HG03575 (cell line): ENCODE results near the gene IL17C.
"Not testable (repeated sequence)": the region's sequence is repeated elsewhere in the genome, so short reads cannot be mapped to it uniquely, and the experiment has no call there.

ENCODE experiments used
- ATAC-seq: cut with Tn5 transposase; IDR thresholded peaks from one replicate; pipeline ENCODE4 v1.9.1; 2021; ENCODE audit not compliant: unreplicated experiment, insufficient number of reproducible peaks, low FRiP score; ENCODE audit errors: extremely low read depth

Gene IL17C

GRCh38 chr16:88606148-88606757 is 32.1 kb upstream of the IL17C start:
- ATAC-seq = no peak

GRCh38 chr16:88608076-88608475 is 30.3 kb upstream of the IL17C start:
- no peak for ATAC-seq

- not testable (repeated sequence) for ATAC-seq
These were observed 28.9 kb upstream of the IL17C start for GRCh38 chr16:88609426-88609825.

GRCh38 chr16:88610080-88610479 is 28.3 kb upstream of the IL17C start:
- no peak for ATAC-seq

- ATAC-seq = no peak
These were observed 27.2 kb upstream of the IL17C start for GRCh38 chr16:88610909-88611812.

GRCh38 chr16:88613293-88613692 is 25.1 kb upstream of the IL17C start:
- ATAC-seq = no peak

- no peak for ATAC-seq
These were observed 24.2 kb upstream of the IL17C start for GRCh38 chr16:88613911-88614817.

GRCh38 chr16:88614818-88615580 is 23.4 kb upstream of the IL17C start:
- ATAC-seq = no peak

- ATAC-seq = no peak
These were observed 22.1 kb upstream of the IL17C start for GRCh38 chr16:88616320-88616719.

- ATAC-seq = no peak
These were observed 21.6 kb upstream of the IL17C start for GRCh38 chr16:88616736-88617135.

GRCh38 chr16:88617268-88618031 is 20.9 kb upstream of the IL17C start:
- no peak for ATAC-seq

- no peak for ATAC-seq
These were observed 20.0 kb upstream of the IL17C start for GRCh38 chr16:88618182-88618955.

GRCh38 chr16:88618956-88619667 is 19.3 kb upstream of the IL17C start:
- ATAC-seq = no peak

- no peak for ATAC-seq
These were observed 18.2 kb upstream of the IL17C start for GRCh38 chr16:88619859-88620815.

- ATAC-seq = no peak
These were observed 16.2 kb upstream of the IL17C start for GRCh38 chr16:88622125-88622524.

- ATAC-seq = no peak
These were observed 15.5 kb upstream of the IL17C start for GRCh38 chr16:88622866-88623265.
